H4 (cell line): ENCODE measurements around the gene NOL7. TPM values are rescaled to one million over a fixed set of nuclear protein-coding genes. Genes with fewer than 3 reads are reported as not detected.

Experiments used
- DNase-seq: peaks from one replicate; pipeline ENCODE4 v3.0.0-alpha.2; 2015; ENCODE audit warnings: low spot score
- total RNA-seq: library from RNA; depleted of rRNA; stranded (reverse); fragments of >200 nt; shearing (Covaris generic); gene quantifications from 2 replicates; pipeline ENCODE4 v1.2.3, GENCODE V29; 2014

NOL7 gene
- total RNA-seq, 1 experiment from 2014 or later, result 104 TPM

- no peak for DNase-seq
Measured at GRCh38 chr6:13597073-13597472, 18.1 kb upstream of the NOL7 start.

DNA sequence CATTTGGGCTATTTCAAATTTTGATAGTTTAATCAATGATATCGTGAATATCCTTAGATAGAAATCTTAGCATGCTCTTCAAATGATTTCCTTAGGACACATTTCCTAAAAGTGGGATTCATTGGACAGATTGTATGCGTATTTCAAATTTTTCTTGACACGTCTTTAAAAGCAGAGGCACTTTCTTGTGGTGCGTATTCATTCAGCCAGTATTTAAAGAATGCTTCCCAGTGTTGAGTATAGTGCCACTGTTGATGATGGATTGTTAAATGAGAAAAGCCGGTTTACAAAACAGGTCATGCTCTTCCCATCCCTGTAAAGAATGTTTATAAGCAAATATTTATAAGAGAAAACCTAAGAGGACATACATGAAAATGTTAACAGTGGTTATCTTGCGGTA is 15.1 kb upstream of the NOL7 start:
- no peak for DNase-seq

DNA sequence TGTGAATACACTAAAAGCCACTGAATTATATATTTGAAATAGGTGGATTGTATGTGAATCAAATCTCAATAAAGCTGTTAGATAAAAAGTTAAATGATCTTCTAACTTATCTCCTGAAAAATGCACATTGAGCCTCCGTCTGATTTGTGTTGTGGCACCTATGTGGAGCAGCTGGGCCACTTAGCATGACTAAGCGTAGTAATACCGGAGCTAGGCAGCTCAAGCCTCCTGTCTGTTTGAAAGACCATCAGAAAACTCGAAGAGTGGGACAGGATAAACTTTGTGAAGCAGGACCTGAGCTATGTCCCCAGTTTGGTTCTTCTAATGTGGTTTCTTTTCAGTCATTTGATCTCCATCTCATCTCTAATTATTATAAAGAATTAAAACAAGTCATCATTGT is 11.0 kb upstream of the NOL7 start:
- no peak for DNase-seq

GRCh38 chr6:13604546-13605416 is 10.4 kb upstream of the NOL7 start:
- no peak for DNase-seq

- no peak for DNase-seq
Measured at GRCh38 chr6:13605634-13606033, 9.5 kb upstream of the NOL7 start.

- DNase-seq, result no peak
Measured at GRCh38 chr6:13611715-13612114, 3.4 kb upstream of the NOL7 start.

GRCh38 chr6:13613029-13613594 is 2.0 kb upstream of the NOL7 start:
- no peak for DNase-seq

DNA sequence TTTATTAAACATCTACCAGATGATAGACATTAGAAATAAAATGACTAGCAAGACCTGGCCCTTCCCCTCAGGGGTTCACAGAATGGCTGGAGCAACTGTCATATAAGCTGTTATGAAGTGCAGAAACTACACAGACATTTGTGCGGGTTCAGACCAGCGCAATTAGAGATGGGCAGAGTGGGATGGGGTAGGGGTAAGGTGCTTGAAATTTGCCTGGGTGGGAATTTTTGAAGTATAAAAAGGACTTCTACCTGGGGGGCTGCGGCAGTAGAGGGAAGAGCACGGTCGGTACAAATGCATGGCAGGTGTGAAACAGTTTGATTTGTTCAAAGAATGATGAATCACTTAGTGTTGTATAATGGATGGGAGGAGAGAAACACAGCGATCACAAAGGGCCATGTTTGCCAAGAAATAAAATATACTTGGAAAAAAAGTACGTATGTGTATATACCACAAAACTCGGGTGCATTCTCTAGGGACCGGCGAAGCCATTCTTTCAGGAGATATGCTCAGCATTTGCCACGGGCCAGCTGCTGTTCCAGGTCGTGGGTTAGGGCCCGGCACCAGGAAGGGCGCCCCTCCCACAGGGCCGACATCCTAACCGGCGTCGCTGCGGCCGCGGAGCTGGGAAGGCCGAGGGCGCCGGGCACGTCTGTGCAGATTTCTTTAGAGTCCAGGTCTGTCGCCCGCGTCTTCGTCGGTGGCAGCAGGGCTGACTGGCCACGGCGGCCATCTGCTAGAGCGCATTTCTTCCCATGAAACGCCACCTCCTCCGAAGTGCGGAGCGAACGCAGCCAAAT is 809 bp upstream of the NOL7 start:
- peak; percentile 10 for DNase-seq

DNA sequence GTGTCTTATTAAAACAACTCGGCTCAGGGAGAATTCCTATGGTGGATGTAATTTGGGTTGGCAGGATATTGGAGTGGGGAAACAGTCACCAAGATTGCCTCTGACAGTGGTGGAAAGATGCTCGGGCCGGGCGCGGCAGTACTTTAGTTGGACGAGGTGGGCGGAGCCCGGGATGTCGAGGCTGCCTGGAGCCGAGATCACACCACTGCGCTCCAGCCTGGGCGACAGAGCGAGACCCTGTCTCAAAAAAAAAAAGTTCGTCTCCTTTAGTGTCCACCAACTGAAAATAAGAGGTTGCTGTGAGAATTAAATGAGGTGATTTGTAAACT is 621 bp downstream of the NOL7 start:
- no peak for DNase-seq

- DNase-seq, result no peak
Measured at GRCh38 chr6:13617066-13617465, 1.9 kb downstream of the NOL7 start.

DNA sequence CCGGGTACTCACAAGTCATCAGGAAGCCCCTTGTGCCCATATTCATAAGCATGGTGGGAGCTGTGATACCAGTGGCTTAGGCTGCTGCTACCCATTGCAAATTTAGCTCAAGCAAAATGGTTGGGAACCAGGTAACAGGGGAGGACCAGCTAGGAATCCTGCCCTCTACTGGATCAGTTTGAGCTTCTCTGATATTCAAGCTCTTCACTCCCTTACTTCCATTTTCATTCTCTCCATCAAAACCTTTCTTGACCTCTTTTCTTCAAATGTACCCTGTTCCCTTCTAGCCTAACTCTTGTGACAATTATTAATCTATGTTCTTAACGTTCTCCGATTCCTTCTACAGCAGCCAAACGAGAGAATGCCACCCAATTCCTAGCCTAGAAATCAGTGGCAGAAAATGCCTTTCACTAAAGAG is 9.7 kb downstream of the NOL7 start:
- DNase-seq, result peak; percentile 40

GRCh38 chr6:13629459-13630116 is 14.5 kb downstream of the NOL7 start:
- no peak for DNase-seq

DNA sequence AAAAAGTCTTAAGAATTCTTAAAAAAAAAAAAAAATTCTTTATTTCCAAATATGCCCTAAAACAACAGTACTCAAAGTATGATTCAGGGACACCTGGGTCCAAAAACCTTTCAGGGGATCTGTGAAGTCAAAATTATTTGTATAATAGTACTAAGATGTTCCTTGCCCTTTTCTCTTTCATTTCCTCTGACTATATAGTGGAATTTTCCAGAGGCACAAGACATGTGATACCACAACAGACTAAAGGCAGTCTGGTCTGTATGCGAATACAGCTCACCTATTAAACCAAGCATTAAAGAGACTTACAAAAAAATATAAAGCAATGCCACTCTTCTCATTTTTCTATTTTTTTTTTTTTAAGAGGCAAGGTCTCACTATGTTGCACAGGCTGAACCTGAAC is 15.4 kb downstream of the NOL7 start:
- no peak for DNase-seq

DNA sequence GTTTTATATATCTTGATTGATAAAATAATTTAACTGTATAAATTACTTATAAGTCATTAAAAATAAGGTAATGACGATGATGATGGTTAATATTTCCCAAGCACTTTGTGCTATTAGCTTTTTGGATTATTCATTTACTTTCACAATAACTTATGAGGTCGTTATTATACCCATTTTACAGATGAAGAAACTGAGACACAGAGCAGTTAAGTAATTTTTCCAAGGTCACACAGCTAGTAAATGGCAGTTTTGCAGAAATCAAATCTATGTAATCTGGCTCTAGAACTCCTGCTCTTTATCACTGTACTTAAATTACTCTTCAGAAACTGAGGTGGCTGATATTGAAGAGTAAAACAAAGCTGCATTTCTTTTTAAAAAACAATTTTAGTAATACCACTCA is 18.2 kb downstream of the NOL7 start:
- no peak for DNase-seq

- no peak for DNase-seq
Measured at GRCh38 chr6:13635948-13636658, 21.0 kb downstream of the NOL7 start.

DNA sequence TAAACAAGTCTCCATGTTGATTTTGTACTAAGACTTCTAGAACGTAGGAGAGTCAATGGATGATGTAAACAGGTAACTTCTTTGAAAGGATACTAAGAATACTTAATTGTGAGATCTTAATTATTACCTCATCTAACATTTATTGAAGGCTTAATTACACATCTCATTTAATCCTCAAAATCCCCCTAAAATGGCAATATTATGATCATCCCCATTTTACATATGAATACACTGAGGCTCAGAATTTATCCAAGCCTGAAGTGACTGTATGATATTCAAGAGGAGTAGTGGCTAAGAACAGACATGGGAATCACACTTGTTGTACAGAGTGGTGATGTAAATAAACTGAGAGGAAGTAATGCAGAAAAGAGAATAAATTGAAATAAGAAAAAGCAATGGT is 22.9 kb downstream of the NOL7 start:
- DNase-seq, result no peak

DNA sequence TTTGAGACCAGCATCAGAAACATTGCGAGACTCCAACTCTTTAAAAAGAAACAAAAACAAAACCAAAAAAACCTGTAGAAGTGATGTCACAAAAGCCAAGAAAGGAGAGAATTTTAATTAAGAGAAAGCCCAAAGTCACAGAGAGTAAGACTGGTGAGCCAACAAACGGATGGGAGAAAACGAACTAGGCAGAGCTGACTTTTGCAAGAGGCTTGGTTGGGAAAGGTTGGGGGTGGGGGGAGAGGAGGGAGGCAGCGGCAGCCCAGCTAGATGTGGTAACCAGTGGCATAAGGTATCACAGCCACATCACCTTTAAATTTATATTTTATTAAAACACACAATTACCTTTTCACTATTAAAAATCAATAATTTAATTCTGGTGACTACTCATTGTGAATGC is 23.5 kb downstream of the NOL7 start:
- DNase-seq, result no peak

- DNase-seq, result no peak
Measured at GRCh38 chr6:13641315-13641714, 26.2 kb downstream of the NOL7 start.

- no peak for DNase-seq
Measured at GRCh38 chr6:13643125-13643524, 28.0 kb downstream of the NOL7 start.

- DNase-seq, result no peak
Measured at GRCh38 chr6:13648850-13649249, 33.7 kb downstream of the NOL7 start.

GRCh38 chr6:13649393-13649792 is 34.3 kb downstream of the NOL7 start:
- DNase-seq, result no peak

GRCh38 chr6:13653296-13653695 is 38.2 kb downstream of the NOL7 start:
- no peak for DNase-seq
